ENCODE data around the gene REPIN1. TPM values are rescaled to one million over a fixed set of nuclear protein-coding genes. Genes with fewer than 3 reads are reported as not detected.

The REPIN1 gene
- total RNA-seq, 1 experiment from 2014 or later: 174 TPM

DNA sequence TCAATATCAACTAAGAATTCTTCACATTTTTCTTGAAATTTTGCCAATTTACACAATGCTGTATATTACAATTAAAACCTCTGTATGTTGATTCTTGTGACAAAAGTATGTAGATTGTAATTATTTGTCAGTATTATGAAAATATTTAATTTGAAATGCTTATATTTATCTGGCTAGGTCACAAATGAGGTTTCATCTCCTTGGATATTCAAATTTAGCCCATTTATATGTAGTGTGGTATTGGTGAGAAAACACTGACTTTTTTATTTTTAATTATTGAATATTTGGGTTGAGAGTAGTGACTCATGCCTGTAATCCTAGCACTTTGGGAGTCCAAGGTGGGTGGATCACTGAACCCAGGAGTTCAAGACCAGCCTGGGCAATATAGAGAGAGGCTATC lies 24.3 kb upstream of the REPIN1 start:
- POLR2A ChIA-PET (ENCODE audit: unreplicated experiment): interaction anchor here (0.6 kb wide), 1 partner anchor 22 kb away, joined by 7 read pairs; no protein-coding TSS in a partner anchor
- no peaks in the 10 kb centered on the region for H3K27me3 ChIP-seq (ENCODE audit: insufficient read depth, low read depth)
- intact Hi-C loops (cut with micrococcal nuclease; ENCODE audit: unreplicated experiment): no loop called here

GRCh38 chr7:150345012-150345411 lies 23.6 kb upstream of the REPIN1 start:
- TF ChIP-seq CTCF (conservative IDR thresholded peaks at IDR 0.05): no peak
- TF ChIP-seq EZH2 (IDR thresholded peaks at IDR 0.05; ENCODE audit: low read depth): no peak
- H3K79me2 ChIP-seq (ENCODE audit: low read depth): no peaks in the 10 kb centered on the region
- H3K27ac ChIP-seq: no peak overlapping the region
- no peak overlapping the region for H2AFZ ChIP-seq
- no peak overlapping the region for H3K4me2 ChIP-seq
- intact Hi-C loops (cut with micrococcal nuclease; ENCODE audit: unreplicated experiment): no loop called here
- no peaks in the 10 kb centered on the region for H3K36me3 ChIP-seq (ENCODE audit: low read depth)
- no TSS peak for BruUV-seq (replicated peaks)
- H3F3A ChIP-seq (ENCODE audit: insufficient read depth, low read depth): no peaks in the 10 kb centered on the region
- no peaks in the 10 kb centered on the region for H3K4me1 ChIP-seq (replicated peaks; ENCODE audit: insufficient read depth)
- peaks cover 4% of the 10 kb centered on the region; the same call in 1 of the 2 replicates for H3K9me3 ChIP-seq (ENCODE audit: insufficient read depth, low read depth)
- H3K9me2 ChIP-seq (ENCODE audit: insufficient read depth): no peaks in the 10 kb centered on the region
- CTCF ChIA-PET: interaction anchor here (0.5 kb wide), 1 partner anchor 11 kb away, joined by 6 read pairs; no protein-coding TSS in a partner anchor
- H4K20me1 ChIP-seq (ENCODE audit: insufficient read depth): no peaks in the 10 kb centered on the region
- POLR2A ChIA-PET (ENCODE audit: unreplicated experiment): interaction anchor here (0.6 kb wide), 1 partner anchor 21 kb away, joined by 7 read pairs; no protein-coding TSS in a partner anchor
- DNase-seq: no peak
- H3K4me3 ChIP-seq: no peak overlapping the region
- no peaks in the 10 kb centered on the region for H3K27me3 ChIP-seq (ENCODE audit: insufficient read depth, low read depth)

More for the DNA sequence above, 24.3 kb upstream of the REPIN1 start:
- CTCF ChIA-PET: interaction anchor here (0.5 kb wide), 1 partner anchor 12 kb away, joined by 6 read pairs; no protein-coding TSS in a partner anchor
- Histone ChIP-seq H3K9me2 (ENCODE audit: insufficient read depth) (no peaks in the 10 kb centered on the region), H4K20me1 (ENCODE audit: insufficient read depth) (no peaks in the 10 kb centered on the region), H3F3A (ENCODE audit: insufficient read depth, low read depth) (no peaks in the 10 kb centered on the region), H3K4me2 (no peak overlapping the region), H3K36me3 (ENCODE audit: low read depth) (no peaks in the 10 kb centered on the region), H3K4me3 (no peak overlapping the region), H2AFZ (no peak overlapping the region), H3K9me3 (ENCODE audit: insufficient read depth, low read depth) (peaks cover 4% of the 10 kb centered on the region; the same call in 1 of the 2 replicates), H3K4me1 (replicated peaks; ENCODE audit: insufficient read depth) (no peaks in the 10 kb centered on the region), H3K27ac (no peak overlapping the region), H3K79me2 (ENCODE audit: low read depth) (no peaks in the 10 kb centered on the region)
- no peak for DNase-seq
- TF ChIP-seq EZH2 (IDR thresholded peaks at IDR 0.05; ENCODE audit: low read depth) (no peak), CTCF (conservative IDR thresholded peaks at IDR 0.05) (no peak)
- no TSS peak for BruUV-seq (replicated peaks)

GRCh38 chr7:150346922-150347321 lies 21.7 kb upstream of the REPIN1 start:
- no peak for DNase-seq
- intact Hi-C loops (cut with micrococcal nuclease; ENCODE audit: unreplicated experiment): no loop called here
- POLR2A ChIA-PET (ENCODE audit: unreplicated experiment): no interaction called here
- peaks cover 4% of the 10 kb centered on the region; the same call in 1 of the 2 replicates for H3K4me1 ChIP-seq (replicated peaks; ENCODE audit: insufficient read depth)
- peaks cover 5% of the 10 kb centered on the region; the same call in 1 of the 2 replicates for H3F3A ChIP-seq (ENCODE audit: insufficient read depth, low read depth)
- no TSS peak for BruUV-seq (replicated peaks)
- H3K36me3 ChIP-seq (ENCODE audit: low read depth): no peaks in the 10 kb centered on the region
- no peak overlapping the region for H3K4me2 ChIP-seq
- no peaks in the 10 kb centered on the region for H3K27me3 ChIP-seq (ENCODE audit: insufficient read depth, low read depth)
- no peak overlapping the region for H2AFZ ChIP-seq
- H3K79me2 ChIP-seq (ENCODE audit: low read depth): no peaks in the 10 kb centered on the region
- no peaks in the 10 kb centered on the region for H3K9me2 ChIP-seq (ENCODE audit: insufficient read depth)
- peaks cover 4% of the 10 kb centered on the region; the same call in 1 of the 2 replicates for H3K9me3 ChIP-seq (ENCODE audit: insufficient read depth, low read depth)
- H3K4me3 ChIP-seq: no peak overlapping the region
- H3K27ac ChIP-seq: no peak overlapping the region
- no peaks in the 10 kb centered on the region for H4K20me1 ChIP-seq (ENCODE audit: insufficient read depth)
- CTCF ChIA-PET: no interaction called here
- TF ChIP-seq EZH2 (IDR thresholded peaks at IDR 0.05; ENCODE audit: low read depth) (no peak), CTCF (conservative IDR thresholded peaks at IDR 0.05) (no peak)

Measured in PC-9 (cell line).